Thyroid gland (tissue), 4 donors: ENCODE measurements around the gene MRPL16.

ENCODE experiments used
- CTCF ChIP-seq, 6 experiments: fragments of 200-600 bp in 3 of 6; fragments of 450-650 bp in 3 of 6; sonication (generic) in 3 of 6; IDR thresholded peaks; one replicate each; pipeline ENCODE4 v1.5.1; 2016 to 2019; ENCODE audit warnings: antibody characterized with exemption in 6 of 6, mild to moderate bottlenecking in 2 of 6, inconsistent platforms in 1 of 6, moderate library complexity in 1 of 6
- POLR2A ChIP-seq, 2 donors: fragments of 450-650 bp; IDR thresholded peaks; one replicate each; pipeline ENCODE4 v1.6.1; 2017; ENCODE audit warnings: antibody characterized with exemption in 2 of 2, mild to moderate bottlenecking in 2 of 2, moderate library complexity in 1 of 2

GRCh38 chr11:59776210-59777066 is 34.1 kb downstream of the MRPL16 start:
- TF ChIP-seq CTCF (IDR thresholded peaks at IDR 0.05): no peak
- no peak for TF ChIP-seq POLR2A (IDR thresholded peaks at IDR 0.05)
